ENCODE results near the gene MROH2A.

DNA sequence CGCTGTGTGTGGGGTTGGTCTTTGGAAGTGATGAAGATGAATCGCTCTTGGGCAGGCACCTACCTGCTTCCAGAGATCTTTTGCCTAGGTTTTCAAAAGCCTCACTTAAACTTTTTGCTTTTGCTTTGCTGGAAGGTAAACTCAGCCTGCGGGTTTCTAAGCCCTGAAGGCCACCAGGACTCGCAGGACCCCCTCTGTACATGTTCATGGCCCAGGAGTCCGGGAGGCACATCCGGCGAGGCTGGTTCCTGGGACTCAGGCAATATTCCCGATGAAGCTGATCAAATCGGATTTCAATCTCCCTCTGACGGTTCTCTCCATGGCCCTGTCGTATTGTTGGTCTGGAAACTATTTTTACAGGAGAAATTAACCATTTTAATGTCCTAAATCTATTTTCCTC lies 63.1 kb downstream of the MROH2A start:
- TF ChIP-seq CREB5 (CRISPR knock-in tag; IDR thresholded peaks at IDR 0.05; ENCODE audit: low read depth) (no peak), ZNF8 (CRISPR knock-in tag; IDR thresholded peaks at IDR 0.05) (no peak), ZFP30 (CRISPR knock-in tag; IDR thresholded peaks at IDR 0.05) (no peak), TCF4 (CRISPR knock-in tag; IDR thresholded peaks at IDR 0.05; ENCODE audit: borderline replicate concordance) (no peak), OSR1 (CRISPR knock-in tag; IDR thresholded peaks at IDR 0.05) (no peak), ARNTL (CRISPR knock-in tag; IDR thresholded peaks at IDR 0.05; ENCODE audit: borderline replicate concordance, low read depth) (no peak), TOX (CRISPR knock-in tag; IDR thresholded peaks at IDR 0.05; ENCODE audit: borderline replicate concordance) (no peak), ZC3H10 (CRISPR knock-in tag; IDR thresholded peaks at IDR 0.05) (no peak), ISL1 (CRISPR knock-in tag; IDR thresholded peaks at IDR 0.05) (no peak), ZNF565 (CRISPR knock-in tag; conservative IDR thresholded peaks at IDR 0.05; ENCODE audit: low read depth) (no peak), POU6F1 (CRISPR knock-in tag; IDR thresholded peaks at IDR 0.05; ENCODE audit: borderline replicate concordance, low read depth) (no peak)
- TF ChIP-seq, protein P1, sequence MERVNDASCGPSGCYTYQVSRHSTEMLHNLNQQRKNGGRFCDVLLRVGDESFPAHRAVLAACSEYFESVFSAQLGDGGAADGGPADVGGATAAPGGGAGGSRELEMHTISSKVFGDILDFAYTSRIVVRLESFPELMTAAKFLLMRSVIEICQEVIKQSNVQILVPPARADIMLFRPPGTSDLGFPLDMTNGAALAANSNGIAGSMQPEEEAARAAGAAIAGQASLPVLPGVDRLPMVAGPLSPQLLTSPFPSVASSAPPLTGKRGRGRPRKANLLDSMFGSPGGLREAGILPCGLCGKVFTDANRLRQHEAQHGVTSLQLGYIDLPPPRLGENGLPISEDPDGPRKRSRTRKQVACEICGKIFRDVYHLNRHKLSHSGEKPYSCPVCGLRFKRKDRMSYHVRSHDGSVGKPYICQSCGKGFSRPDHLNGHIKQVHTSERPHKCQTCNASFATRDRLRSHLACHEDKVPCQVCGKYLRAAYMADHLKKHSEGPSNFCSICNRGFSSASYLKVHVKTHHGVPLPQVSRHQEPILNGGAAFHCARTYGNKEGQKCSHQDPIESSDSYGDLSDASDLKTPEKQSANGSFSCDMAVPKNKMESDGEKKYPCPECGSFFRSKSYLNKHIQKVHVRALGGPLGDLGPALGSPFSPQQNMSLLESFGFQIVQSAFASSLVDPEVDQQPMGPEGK (CRISPR knock-in tag; IDR thresholded peaks at IDR 0.05; ENCODE audit: borderline replicate concordance): no peak

Data from SK-N-SH treated with all-trans-retinoic acid at 6 μM for 48 hours (cell line).